ENCODE results near the gene NEURL1. TPM values are rescaled to one million over a fixed set of nuclear protein-coding genes. Genes with fewer than 3 reads are reported as not detected.
"Not testable (repeated sequence)": the region's sequence is repeated elsewhere in the genome, so short reads cannot be mapped to it uniquely, and the experiment has no call there.

NEURL1 gene
- total and polyA plus RNA-seq, 10 of the 15 experiments (the other 5 are each of a cell fraction or from before 2014, with no cell fraction given): 0.02 to 0.05 (median 0.05) TPM; not detected in 6

- ChIA-PET SMC1A (ENCODE audit: uncharacterized antibody, unreplicated experiment) (no interaction called here), RAD21 (ENCODE audit: unreplicated experiment) (no interaction called here), CTCF (no interaction called here), POLR2A (no interaction called here)
- Histone ChIP-seq H2AFZ (ENCODE audit: control insufficient read depth, low read depth, low read length) (no peak overlapping the region), H3K27me3 (replicated peaks in 1 of 2; ENCODE audit: control insufficient read depth in 2 of 2, insufficient read depth in 2 of 2, low read length in 1 of 2) (no peaks in the 10 kb centered on the region), H3K9ac (ENCODE audit: control insufficient read depth, insufficient read depth, low read length) (no peak overlapping the region), H3K79me2 (ENCODE audit: control insufficient read depth, insufficient read depth, low read length) (no peaks in the 10 kb centered on the region; the same call in 1 of the 2 replicates), H4K20me1 (ENCODE audit: control insufficient read depth, insufficient read depth) (no peaks in the 10 kb centered on the region), H3K9me3 (replicated peaks; ENCODE audit: control insufficient read depth, insufficient read depth, low read length) (no peaks in the 10 kb centered on the region), H3K4me1 (ENCODE audit: control insufficient read depth, insufficient read depth, low read length) (peaks cover 11% of the 10 kb centered on the region), H3K36me3 (ENCODE audit: control insufficient read depth in 2 of 2, insufficient read depth in 2 of 2, low read length in 1 of 2) (peaks cover 9 to 17% of the 10 kb centered on the region in 2 experiments; a peak in 3 of 4 replicates), H3K4me2 (ENCODE audit: control insufficient read depth, insufficient read depth) (no peak overlapping the region), H3K4me3 (no peak overlapping the region), H3K27ac (ENCODE audit: control insufficient read depth, insufficient read depth) (no peak overlapping the region)
- no peak for ATAC-seq
- no TSS peak for BruUV-seq (replicated peaks)
- FAIRE-seq: no peak
- TF ChIP-seq RFX5 (IDR thresholded peaks at IDR 0.05; ENCODE audit: low read depth, low read length) (no peak), RELB (IDR thresholded peaks at IDR 0.05; ENCODE audit: low read depth) (no peak), ZBTB11 (CRISPR knock-in tag; IDR thresholded peaks at IDR 0.05) (no peak), ATF7 (IDR thresholded peaks at IDR 0.05; ENCODE audit: low read depth) (no peak), NR2C1 (IDR thresholded peaks at IDR 0.05) (no peak), YBX1 (IDR thresholded peaks at IDR 0.05) (no peak), EP300 (IDR thresholded peaks at IDR 0.05; ENCODE audit: borderline replicate concordance in 1 of 2, control insufficient read depth in 1 of 2, low read depth in 2 of 2, low read length in 2 of 2) (no peak), SRF (IDR thresholded peaks at IDR 0.05; ENCODE audit: low read depth in 2 of 2, low read length in 2 of 2) (no peak), HDGF (IDR thresholded peaks at IDR 0.05) (no peak), HCFC1 (IDR thresholded peaks at IDR 0.05; ENCODE audit: low read length) (no peak), KLF5 (IDR thresholded peaks at IDR 0.05; ENCODE audit: partially characterized antibody) (no peak), PAX5 (IDR thresholded peaks at IDR 0.05; ENCODE audit: borderline replicate concordance, low read depth, low read length) (no peak)
- intact Hi-C loops (cut with micrococcal nuclease; ENCODE audit: unreplicated experiment): no loop called here
- DNase-seq (ENCODE audit: low read depth, low spot score): no peak
- in situ Hi-C loops (cut with MboI): no loop called here
- WGBS (ENCODE audit: insufficient coverage, insufficient replicate concordance, low lambda C conversion rate, missing lambda C conversion rate): 57% methylated on average over 7 of the region's 7 CpGs
Measured at GRCh38 chr10:103632247-103632642, 138.7 kb downstream of the NEURL1 start.

DNA sequence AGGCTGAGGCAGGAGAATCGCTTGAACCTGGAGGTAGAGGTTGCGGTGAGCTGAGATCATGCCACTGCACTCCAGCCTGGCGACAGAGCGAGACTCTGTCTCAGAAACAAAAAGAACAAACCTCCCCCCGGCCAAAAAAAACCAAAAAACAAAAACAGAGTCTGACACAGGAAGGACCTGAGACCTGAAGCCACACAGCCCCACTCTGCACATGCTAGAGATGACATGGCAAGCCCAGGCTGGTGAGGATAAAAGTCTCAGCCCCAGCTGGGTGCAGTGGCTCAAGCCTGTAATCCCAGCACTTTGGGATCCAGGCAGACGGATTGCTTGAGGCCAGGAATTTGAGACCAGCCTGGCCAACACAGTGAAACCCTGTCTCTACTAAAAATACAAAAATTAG is 139.4 kb downstream of the NEURL1 start:
- in situ Hi-C loops (cut with MboI); H3K4me3 ChIP-seq; H3K27ac ChIP-seq (ENCODE audit: control insufficient read depth, insufficient read depth); SMC1A ChIA-PET (ENCODE audit: uncharacterized antibody, unreplicated experiment); BruUV-seq (replicated peaks); FAIRE-seq; ATAC-seq; intact Hi-C loops (cut with micrococcal nuclease; ENCODE audit: unreplicated experiment); H3K4me2 ChIP-seq (ENCODE audit: control insufficient read depth, insufficient read depth); DNase-seq (ENCODE audit: low read depth, low spot score); RAD21 ChIA-PET (ENCODE audit: unreplicated experiment); H2AFZ ChIP-seq (ENCODE audit: control insufficient read depth, low read depth, low read length); POLR2A ChIA-PET; H3K27me3 ChIP-seq (replicated peaks in 1 of 2; ENCODE audit: control insufficient read depth in 2 of 2, insufficient read depth in 2 of 2, low read length in 1 of 2); H4K20me1 ChIP-seq (ENCODE audit: control insufficient read depth, insufficient read depth); H3K9me3 ChIP-seq (replicated peaks; ENCODE audit: control insufficient read depth, insufficient read depth, low read length); H3K79me2 ChIP-seq (ENCODE audit: control insufficient read depth, insufficient read depth, low read length); H3K9ac ChIP-seq (ENCODE audit: control insufficient read depth, insufficient read depth, low read length): not testable (repeated sequence)
- WGBS (ENCODE audit: insufficient coverage, insufficient replicate concordance, low lambda C conversion rate, missing lambda C conversion rate): 70% methylated on average over 6 of the region's 6 CpGs
- H3K4me1 ChIP-seq (ENCODE audit: control insufficient read depth, insufficient read depth, low read length): peaks cover 11% of the 10 kb centered on the region
- CTCF ChIA-PET: interaction anchor here (1.1 kb wide), 1 partner anchor 69 kb away, joined by 3 read pairs; no protein-coding TSS in a partner anchor
- peaks cover 8 to 10% of the 10 kb centered on the region in 2 experiments; a peak in 3 of 4 replicates for H3K36me3 ChIP-seq (ENCODE audit: control insufficient read depth in 2 of 2, insufficient read depth in 2 of 2, low read length in 1 of 2)

Data from GM12878 (cell line).